PC-3 (cell line): Measurements from ENCODE around the gene CCDC89. TPM values are rescaled to one million over a fixed set of nuclear protein-coding genes. Genes with fewer than 3 reads are reported as not detected.

Experiments used
- total RNA-seq: library from RNA; depleted of rRNA; stranded (reverse); fragments of >200 nt; gene quantifications from 2 replicates; pipeline ENCODE4 v1.2.3, GENCODE V29; 2014; rRNA removed

CCDC89 gene
- total RNA-seq, 1 experiment from 2014 or later: 0.55 TPM

Other genes starting within 250 kb of the CCDC89 start
- 0.58 and 4.3 TPM in 2 replicates for gene DLG2, start 58.9 kb downstream of the CCDC89 start, total RNA-seq
- 62.1 and 79.5 TPM in 2 replicates for gene TMEM126B, start 57.6 kb downstream of the CCDC89 start, total RNA-seq
- gene TMEM126A, start 38.2 kb downstream of the CCDC89 start, total RNA-seq: 34.0 and 37.8 TPM in 2 replicates
- gene CREBZF, start 21.1 kb downstream of the CCDC89 start, total RNA-seq: 75.0 and 114 TPM in 2 replicates
- gene SYTL2, start 124.9 kb upstream of the CCDC89 start, total RNA-seq: 51.7 and 57.1 TPM in 2 replicates
- gene CCDC83, start 169.2 kb upstream of the CCDC89 start, total RNA-seq: 0.22 TPM in 1 of 2 replicates, not detected in the other